CD4-positive, alpha-beta T cell treated with Interferon alpha-2 for 1 hour (primary cell): ENCODE results near the gene ZNF236.
A peak's percentile ranks its signal among the peaks of the same experiment; 100 is the strongest.
"Not testable (repeated sequence)": the region's sequence is repeated elsewhere in the genome, so short reads cannot be mapped to it uniquely, and the experiment has no call there.

Experiments
- DNase-seq, 2 donors: peaks; one replicate each; pipeline ENCODE4 v3.0.0-alpha.2; 2020 to 2022

Gene ZNF236

DNA sequence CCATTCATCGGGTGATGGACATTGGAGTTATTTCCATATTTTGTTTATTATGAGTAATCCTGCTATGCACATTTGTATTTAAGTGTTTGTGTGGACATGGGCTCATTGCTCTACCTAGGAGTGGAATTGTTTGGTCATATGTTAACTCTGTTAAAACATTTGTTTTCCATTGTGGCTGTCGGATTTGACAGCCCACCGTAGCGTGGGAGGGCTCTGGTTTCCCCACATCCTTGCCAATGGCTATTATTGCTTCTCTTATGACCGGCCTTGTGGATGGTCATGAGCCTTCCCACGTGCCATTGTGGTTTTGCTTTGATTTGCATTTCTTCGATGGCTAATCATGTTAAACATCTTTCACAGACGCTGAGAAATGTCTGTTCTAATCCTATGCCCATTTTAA lies 92.0 kb downstream of the ZNF236 start:
- DNase-seq = no peak

DNA sequence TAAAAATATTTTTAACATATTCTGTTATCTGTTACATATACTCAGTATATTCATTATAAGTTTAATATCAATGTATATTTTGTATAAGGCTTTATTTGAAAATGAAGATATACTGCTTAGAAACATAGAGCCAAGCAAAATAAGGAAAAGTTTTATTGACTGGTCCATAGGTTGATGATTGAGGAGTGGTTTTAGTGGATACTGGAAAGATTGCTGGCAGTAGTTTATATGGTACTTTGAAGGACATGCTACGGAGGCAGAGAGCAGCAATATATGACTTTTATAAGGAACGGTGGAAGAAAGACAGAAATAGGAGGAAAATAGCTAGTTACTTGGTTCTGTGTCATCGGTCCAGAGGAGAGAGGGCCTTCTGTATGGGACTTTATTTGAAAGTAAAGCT lies 92.4 kb downstream of the ZNF236 start:
- DNase-seq = no peak

DNA sequence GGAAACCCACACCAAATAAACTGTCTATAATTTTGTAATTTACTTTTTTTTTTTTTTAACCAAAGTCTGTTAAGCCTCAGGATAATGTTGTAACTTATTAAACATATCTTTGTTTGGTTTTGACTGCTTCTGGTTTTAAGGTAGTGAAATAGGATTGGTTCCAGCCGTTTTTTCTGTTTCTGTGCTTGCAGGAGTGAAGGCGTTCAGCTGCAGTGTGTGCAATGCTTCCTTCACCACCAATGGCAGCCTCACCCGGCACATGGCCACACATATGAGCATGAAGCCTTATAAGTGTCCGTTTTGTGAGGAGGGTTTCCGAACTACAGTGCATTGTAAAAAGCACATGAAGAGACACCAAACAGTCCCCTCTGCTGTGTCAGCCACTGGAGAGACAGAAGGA lies 93.1 kb downstream of the ZNF236 start:
- DNase-seq = no peak

DNA sequence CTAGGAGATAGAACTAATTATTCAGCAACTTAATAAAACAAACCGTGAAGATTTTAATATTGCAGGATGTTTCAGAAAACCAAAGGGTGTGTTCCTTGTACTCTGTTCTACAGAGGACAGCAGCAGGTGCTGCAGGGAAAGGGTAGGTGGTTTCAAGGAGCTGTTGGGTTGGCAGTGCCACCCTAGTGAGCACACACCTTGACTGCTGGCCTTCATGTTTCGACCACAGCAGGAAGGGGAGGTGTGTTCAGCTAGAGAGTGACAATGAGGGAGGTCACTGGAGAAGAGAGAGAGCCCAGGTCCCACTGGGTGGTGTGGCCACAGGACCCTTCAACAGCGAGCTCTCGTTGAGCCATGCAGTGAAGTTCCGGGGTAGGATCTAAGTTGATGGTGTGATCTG lies 98.6 kb downstream of the ZNF236 start:
- no peak for DNase-seq

DNA sequence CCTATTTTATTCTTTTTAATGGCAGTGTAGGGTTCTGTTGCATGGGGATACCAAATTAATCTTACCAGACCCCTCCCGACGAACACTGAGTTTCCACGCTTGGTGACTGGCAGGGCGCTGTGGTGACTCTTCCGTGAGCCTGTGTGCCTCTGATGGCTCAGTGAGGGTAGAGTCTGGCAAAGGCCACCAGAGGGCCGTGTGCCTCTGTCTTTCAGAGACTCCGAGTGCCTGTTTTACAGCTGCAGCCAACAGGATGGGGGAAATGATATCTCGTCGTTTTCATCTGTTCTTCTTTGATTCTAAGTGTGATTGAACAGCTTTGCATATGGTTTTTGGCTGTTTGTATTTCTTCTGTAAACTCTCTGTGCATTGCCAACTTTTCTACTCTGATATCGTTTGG lies 99.8 kb downstream of the ZNF236 start:
- DNase-seq = peak; percentile 54 to 59

DNA sequence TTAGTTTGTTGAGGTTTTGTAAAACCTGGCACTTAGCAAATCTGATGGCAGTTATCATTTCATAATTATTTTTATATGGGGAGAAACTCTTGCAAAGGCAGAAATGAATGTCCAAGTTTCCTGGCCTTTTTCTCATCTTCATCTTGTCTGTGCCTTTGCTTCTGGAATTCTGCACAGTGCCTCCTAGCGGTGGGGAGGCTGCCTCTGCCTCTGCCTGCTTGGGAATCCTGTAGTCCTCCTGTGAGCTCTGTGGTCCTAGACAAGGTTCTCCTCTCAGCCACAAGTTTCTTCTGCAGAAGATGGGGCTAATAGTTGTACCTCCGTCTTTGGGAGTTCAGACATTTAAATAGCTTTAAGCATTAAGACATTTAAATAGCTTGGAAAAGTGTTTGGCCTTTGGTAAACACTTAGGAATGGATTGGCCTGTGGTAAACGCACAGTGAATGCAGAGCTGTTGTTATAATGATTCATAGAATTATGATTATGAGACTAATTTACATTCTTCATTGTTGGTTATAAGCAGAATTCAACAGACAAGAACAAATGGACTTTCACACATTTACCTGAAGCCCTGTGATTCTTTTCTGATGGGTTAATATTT lies 101.2 kb downstream of the ZNF236 start:
- no peak for DNase-seq

DNA sequence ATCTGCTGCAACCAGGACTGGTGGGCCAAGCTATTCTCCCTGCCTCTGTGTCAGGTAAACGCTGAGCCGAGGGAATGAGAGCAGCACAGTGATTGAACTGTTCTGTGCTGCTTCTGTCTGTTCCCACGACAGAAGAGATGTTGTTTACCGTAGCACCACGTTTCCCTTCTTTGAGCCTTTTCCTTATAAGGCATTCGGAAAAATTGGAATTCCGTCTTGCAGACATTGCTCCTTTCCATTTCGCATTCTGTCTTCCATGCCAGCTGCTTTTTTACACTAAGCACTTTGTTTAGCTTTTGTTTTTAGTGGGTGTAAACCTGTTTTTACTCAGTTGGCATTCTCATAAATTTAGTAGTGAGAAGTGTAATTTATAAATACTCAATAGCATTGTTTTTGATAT lies 103.1 kb downstream of the ZNF236 start:
- no peak for DNase-seq

DNA sequence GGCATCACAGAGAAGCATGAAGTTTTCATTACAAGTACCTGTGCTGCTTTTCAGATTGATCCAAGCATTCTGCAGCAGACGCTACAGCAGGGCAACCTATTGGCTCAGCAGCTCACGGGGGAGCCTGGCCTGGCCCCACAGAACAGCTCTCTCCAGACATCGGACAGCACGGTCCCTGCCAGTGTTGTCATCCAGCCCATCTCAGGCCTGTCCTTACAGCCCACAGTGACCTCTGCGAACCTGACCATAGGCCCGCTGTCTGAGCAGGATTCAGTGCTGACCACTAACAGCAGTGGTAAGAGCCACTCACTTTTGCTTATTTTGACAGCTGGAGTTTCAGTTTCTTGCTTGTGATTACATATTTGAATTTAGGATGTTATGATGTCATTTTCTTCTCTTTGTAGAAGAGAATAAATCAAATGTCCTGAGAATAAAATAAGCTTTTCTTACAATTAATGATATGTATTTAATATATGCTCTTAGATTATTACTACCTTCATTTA lies 104.9 kb downstream of the ZNF236 start:
- no peak for DNase-seq

DNA sequence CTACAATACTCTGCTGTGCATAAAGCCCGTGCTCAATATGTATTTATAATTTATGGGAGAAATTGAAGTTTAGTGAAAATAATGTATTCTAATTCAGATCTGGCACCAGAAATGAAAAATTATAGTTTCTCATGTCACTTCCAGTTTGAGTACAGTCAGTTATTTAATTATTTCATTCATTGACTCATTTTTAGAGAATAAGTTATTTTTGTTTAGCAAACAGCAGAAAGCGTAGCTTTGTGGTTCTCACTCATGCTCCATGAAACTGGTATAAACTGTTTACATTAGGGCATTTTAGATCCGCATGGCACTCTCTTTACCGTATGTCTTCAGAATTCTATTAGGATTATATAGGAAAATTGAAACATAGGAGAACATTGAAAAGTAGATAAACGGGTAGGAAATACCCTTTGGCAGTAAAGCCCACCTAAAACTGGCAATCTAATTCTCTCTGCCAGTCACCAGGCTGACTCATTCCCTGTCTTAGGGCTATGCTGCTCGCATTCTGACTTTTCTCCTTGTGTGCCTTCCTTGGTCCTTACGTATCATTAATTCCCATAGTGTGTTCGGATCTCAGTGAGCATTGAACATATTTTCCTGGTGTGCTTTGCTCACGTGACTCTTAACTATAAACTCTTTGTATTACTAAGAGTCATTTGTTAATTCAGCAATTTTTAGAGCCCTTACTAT lies 106.0 kb downstream of the ZNF236 start:
- no peak for DNase-seq

DNA sequence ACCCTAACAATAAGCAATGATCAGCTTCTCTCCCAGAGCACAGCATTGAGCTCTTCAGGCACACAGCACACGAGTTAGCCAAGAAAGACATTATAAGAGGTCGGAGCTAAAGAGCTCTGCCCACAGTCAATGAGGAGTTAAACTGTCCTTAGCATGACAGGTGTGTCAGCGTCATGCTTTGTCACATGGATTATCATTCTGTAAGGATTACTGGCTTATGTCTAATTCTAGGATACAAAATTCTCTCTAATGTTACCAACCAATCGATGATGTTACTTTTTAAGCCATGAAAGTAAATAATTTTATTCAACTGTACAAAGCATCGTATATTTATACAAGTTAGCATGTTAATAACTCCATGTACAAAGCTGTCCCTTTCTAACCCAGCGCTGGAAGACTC lies 108.8 kb downstream of the ZNF236 start:
- no peak for DNase-seq

DNA sequence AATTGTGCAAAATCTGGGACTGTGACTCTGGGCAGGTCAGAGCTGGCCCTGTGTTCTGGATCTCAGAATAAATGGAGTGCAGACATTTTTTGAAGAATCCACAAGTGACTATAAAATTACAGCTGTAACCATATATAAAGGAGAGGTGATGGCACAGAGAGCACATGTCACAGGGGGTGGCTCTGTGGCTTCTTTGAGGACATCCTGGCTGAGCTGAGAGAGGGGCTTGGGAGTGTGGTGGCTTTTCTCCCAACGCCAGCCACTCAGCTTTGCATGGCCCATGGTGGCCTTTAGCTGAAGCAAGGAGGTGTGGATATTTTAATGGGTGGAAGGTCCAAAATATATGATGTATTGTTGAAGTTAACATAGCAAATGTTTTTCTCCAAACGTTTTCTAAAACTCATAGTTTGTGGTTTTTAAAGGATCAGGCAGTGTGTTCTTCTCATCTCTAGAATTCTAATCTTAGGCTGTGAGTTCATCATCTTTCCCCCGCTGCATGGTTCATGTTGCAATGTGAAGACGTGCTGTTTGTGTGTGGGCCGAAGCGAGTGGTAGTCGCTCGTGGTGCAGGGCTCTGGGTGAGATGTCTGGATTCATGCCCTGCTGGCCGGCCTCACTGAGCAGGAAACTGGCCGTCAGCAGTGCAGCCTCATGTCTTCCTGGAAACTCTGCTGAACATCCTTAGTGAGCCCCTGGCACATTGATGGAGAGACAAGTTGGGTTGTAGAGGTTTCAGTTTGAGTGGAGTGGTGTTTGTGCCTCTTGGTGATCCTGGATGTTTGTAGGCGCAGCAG lies 109.9 kb downstream of the ZNF236 start:
- DNase-seq = no peak

DNA sequence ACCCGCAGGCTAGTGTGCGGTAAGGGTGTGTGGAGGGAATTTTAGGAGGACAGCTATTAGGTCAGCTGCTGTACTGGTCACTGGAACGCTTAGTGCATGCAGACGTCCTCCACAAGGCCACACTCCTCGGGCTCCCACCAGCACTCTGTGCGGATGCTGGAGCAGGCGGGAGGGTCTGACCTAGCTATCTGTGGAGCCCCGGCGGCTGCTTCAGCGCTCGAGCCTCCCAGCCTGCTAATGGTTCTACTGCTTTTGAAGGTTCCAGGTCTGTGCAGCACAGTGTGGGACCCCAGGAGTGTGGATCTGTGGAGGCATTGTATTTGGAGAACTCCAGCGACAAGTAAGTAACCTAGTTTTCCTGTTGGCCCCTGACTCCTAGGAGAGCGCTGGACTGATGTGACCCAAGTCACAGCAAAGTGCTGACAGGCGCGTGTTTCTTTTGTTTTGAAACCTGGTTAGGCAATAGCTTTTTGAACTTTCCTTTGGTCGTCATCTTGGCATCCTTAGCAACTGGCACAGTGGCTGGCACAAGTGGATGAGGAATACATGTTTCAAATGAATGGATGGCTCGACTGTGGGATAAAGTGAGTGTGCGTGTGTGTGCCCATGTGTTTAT lies 113.5 kb downstream of the ZNF236 start:
- DNase-seq = no peak

DNA sequence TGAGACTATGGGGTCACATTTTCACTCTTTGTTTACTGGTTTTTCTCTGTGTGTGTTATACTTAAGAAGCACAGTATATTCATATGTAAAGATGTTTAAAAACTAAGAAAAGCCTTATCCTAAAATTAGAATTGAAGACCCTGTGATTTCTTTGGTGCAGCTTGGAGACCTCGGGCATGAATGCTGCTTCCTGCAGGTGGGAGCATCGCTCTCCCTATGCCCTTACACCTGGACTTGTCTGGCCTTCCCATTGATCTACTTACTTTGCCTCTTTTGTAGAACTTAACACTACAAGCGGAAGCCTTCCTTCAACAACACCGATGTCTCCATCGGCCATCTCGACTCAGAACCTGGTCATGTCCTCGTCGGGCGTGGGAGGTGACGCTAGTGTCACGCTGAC lies 114.5 kb downstream of the ZNF236 start:
- DNase-seq = no peak

DNA sequence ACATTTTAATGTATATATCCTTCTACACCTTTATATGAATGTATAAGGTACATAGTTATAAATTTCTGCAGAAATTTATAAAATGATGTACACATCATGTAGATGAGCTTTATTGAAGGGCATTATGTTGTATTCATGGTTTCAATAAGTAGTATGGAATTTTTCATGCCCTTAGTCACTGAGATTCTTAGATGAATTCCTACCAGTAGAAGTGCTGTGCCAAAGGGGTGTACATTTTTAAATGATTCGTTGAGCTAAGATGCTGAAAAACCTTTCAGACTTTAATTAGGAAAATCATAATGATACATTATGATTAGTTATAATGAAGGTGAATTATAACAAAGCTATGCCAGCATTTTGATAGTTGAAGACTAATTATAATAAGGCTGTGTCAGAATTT lies 115.2 kb downstream of the ZNF236 start:
- no peak for DNase-seq

DNA sequence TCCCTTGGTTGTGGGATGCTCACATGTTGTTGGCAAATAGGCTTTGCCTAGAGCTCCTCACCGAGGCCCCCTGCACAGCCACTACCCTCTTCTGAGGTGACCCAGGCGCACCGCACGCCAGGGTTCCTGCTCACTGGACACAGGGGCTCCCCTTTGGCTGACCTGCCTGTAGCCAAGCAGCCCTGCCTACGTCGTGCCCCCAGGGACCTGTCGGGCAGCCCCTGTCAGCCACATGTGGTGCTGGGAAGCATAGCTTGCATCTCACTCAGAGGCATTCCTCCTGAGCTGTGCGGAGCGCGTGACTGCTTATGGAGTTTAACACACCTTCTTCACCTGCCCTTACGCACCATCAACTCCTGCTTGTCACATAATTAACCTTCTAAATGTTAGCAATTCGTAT lies 116.3 kb downstream of the ZNF236 start:
- no peak for DNase-seq

DNA sequence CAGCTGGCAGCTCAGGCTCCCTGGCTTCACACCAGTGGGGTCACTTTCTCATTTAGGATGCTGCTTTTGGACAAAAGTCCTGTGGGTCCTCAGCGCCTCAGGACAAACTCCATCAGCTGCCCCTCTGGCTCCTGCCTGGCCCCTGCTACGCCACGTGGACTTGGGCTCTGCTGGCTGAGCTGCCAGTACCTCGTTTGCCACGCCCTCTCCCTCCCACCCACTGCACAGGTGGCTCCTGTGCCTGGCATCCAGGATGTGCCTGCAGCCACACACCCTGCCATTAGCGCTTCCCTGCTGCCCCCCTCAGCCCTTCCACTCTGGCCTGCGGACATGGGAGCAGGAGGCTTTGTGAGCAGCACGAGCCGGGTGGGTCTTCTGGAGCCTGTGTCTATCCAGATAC lies 118.9 kb downstream of the ZNF236 start:
- DNase-seq = no peak

DNA sequence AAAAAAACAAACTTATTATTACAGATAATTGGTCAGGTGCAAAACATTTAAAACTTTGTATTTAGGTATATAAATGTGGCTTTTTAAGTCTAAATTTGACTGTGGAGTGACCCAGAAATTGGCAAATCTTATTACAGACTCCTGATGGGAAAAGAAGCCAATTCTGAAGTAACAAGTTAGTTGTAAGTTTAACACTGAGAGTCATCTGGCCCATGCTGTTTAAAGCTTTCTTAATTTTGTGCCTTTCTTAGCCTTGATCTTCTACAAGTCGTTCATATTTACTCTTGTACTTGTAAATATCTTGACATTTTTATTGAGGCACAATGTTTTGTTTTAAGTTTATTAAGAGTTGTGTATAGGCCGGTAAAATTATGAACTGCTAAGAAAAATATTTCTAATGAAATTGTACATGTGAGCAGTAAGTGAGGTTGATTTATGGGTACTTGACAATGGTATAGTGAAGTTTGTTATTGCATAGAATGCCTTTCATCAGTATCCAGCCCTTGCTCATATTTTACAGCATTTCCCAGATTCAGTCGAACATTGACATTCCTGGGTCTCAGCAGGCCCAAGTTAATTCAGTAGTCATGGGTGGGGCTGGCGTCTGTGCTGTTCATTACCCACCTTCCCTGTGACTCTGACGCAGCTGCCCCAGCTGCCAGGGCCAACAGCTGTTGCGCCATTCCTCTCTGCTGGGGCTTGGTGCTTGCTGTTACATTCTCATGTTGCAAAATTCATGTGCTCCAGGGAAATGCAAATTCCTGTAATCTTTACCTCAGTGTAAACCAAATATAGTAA lies 121.4 kb downstream of the ZNF236 start:
- no peak for DNase-seq

DNA sequence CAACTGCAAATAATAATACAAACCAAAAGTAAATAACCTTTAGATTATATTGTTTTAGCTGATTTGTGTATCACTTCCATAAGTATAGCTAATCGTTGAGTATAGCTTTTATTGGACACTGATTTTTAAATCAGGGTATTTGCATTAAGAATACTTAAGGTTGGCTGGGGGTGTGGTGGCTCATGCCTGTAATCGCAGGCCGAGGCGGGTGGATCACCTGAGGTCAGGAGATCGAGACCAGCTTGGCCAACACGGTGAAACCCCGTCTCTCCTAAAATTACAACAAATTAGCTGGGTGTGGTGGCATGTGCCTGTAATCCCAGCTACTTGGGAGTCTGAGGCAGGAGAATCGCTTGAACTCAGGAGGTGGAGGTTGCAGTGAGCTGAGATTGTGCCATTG lies 122.0 kb downstream of the ZNF236 start:
- DNase-seq = not testable (repeated sequence)

DNA sequence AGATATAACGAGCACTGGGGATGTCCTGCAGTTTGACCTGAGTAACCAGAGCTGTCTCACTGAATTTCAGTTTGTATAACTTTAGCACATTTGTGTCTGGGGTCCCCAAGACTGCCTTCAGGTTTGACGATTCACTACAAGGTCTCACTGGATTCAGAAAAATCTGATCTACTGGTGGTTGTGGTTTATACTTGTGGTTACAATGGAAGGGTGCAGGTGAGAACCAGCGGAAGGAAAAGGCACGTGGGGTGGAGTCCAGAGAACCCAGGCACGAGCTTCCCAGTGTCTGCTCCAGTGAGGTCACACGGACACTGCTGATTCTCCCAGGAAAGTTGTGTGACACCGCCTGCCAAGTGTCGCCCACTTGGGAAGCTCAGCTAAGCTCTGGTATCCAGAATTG lies 126.0 kb downstream of the ZNF236 start:
- peak in 1 of 2 donors; percentile 15 for DNase-seq

DNA sequence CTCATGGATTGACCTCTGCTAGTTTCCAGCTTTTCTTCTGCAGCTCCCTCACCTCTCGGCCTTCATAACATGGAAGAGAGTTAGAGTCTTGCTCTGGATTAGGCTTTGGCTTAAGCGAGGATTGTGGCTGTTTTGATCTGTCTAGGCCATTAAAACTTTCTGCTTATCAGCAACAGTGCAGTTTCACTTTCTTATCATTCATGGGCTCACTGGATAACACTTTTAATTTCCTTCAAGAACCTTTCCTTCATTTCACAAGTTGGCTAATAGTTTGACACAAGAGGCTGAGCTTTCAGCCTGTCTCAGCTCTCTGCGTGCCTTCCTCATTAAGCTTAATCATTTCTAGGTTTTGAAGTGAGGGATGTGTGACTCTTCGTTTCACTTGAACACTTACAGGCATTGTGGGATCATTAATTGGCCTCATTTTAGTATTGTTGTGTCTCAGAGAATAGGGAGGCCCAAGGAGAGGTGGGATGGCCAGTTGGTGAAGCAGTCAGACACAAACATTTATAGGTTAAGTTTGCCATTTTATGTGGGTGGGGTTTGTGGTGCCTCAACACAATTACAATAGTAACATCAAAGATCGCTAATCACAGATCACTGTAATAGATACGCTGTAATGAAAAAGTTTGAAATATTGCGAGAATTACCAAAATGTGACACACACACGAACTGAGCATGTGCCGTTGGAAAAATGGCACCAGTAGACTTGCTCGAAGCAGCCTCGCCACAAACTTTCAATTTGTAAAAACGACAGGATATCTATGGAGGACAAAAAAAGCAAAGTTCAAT lies 129.3 kb downstream of the ZNF236 start:
- no peak for DNase-seq

DNA sequence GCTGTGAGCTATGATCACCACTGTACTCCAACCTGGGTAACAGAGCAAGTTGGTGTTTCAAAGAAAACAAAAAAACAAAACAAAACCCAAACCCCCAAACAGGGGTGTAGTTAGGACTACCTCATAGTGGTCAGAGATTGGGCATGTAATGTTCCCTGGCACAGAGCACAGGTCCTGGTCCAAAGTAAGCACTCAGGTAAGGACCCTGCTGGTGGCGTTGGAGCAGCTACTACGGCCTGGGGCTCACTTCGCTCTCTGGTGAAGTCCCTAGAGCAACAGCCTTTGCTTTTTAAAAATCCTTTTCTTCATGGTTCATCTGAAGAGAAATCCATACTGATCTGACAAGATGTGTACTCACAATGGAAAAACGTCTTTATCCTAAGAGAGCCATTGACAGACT lies 130.4 kb downstream of the ZNF236 start:
- DNase-seq = no peak

DNA sequence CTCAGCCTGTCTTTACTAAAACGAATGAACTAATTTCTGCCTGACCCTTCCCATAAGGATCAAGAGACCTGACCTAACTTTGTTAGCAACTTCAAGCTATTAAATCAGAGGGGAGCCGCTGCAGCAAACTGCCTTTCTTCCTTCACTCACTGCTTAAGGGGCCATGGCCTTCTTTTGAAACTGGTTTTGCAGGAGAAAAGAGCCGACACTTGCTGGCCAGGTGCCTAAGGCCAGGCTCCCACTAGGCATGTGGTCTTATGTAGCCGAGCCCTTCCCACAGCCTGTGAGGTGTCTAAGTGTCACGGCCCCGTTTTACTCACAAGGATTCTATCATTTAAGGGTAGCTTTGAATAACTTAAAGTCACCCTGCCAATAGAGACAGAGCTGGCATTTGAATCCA lies 130.8 kb downstream of the ZNF236 start:
- no peak for DNase-seq
